HG03457 (cell line): ENCODE measurements around the gene PPP1R26.
"Not testable (repeated sequence)": the region's sequence is repeated elsewhere in the genome, so short reads cannot be mapped to it uniquely, and the experiment has no call there.

ENCODE experiments used
- ATAC-seq: cut with Tn5 transposase; IDR thresholded peaks from one replicate; pipeline ENCODE4 v1.9.1; 2021; ENCODE audit warnings: moderate number of reproducible peaks; ENCODE audit not compliant: unreplicated experiment

Gene PPP1R26

DNA sequence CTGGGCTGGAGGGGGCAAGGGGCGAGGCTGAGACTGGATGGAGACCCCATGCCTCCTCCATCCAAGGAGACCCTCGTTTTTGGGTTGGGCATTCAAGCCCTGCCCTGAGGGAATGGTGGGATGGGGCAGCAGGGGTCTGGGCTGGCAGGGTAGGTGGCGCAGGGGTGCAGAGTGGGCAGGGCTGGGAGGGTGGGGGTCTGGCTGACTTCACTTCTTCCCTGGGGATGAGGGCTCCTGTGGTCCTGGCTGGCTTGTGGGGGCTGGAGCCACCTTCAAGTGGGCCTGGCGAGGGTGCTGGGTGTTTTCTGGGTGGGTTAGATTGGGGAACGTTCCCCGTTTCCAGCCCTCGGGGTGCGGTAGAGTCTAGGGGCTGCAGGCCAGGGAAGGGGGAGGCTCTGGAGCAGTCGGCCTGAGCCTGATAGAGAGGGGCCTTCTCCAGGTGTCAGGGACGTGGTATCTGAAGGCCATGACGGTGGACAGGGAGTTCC is 42.1 kb downstream of the PPP1R26 start:
- no peak for ATAC-seq

DNA sequence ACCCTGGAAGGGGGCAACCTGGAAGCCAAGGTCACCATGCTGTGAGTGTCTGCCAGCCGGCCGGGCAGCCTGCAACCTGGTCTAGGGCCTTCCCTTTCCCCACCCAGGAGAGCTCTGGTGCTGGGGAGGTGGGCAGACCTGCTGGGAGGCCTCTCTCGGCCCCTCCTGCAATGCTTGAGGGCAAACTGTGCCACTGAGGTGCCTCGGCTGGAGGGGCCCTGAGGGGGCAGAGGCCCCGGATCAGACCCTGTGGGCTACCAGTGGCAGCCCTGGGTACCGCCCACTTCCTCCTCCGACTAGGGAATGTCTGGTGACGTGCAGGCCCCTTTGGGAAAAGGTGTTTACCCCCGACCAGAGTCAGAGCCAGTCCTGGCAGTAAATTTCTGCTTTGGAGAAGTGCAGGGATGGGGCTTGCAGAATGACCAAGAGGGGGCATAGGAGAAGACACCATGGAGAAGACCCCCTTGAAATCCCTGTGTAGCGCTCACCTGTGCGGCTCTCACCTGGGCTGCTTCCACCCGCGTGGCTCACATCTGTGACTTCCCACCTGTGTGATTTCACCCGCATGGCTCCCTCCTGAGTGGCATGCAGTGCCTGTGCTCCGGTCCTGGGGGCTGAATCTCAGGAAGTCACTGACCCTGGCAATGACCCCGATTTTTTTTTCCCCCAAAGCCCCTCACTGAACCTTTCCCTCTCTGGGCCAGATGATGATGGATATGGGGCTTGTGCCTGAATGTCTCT is 42.7 kb downstream of the PPP1R26 start:
- ATAC-seq: no peak

DNA sequence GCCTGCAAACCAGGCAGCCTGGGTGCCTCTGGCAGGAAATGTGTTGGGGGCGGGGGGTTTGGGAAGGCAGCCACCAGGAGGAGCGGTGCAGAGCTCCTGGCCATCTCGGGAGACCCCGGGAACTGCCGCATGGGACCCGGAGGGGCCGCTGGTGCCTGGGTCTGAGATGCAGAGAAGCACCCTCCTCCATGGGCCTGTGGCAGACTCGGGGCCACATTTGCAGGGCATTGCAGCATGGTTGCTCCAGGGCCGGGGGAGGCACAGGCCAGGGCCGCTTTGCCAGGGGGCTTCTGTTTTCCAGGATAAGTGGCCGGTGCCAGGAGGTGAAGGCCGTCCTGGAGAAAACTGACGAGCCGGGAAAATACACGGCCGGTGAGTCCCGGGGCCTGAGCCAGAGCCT is 43.3 kb downstream of the PPP1R26 start:
- no peak for ATAC-seq

DNA sequence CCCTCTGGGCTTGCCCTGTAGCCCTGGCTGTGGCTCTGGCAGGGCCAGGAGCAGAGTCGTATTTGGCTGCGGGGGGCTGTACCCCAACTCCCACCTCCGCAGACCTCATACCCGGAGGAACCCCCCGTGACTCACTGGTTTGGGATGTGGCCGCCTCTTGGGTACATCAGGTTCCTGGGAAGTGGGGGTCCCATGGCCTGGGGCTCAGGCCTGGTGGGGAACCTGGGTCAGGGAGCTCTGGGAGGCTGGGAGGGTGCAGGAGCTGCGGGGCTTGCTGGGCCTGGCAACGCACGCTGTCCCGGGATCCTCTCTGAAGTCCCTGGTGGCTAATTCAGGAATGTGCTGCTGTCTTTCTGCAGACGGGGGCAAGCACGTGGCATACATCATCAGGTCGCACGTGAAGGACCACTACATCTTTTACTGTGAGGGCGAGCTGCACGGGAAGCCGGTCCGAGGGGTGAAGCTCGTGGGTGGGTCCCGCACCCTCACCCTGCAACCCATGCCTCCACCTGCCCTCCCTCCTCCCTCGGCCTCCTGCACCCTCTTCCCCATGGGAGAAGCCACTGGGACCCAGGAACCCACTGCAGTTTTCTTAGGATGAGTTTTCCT is 44.0 kb downstream of the PPP1R26 start:
- no peak for ATAC-seq

DNA sequence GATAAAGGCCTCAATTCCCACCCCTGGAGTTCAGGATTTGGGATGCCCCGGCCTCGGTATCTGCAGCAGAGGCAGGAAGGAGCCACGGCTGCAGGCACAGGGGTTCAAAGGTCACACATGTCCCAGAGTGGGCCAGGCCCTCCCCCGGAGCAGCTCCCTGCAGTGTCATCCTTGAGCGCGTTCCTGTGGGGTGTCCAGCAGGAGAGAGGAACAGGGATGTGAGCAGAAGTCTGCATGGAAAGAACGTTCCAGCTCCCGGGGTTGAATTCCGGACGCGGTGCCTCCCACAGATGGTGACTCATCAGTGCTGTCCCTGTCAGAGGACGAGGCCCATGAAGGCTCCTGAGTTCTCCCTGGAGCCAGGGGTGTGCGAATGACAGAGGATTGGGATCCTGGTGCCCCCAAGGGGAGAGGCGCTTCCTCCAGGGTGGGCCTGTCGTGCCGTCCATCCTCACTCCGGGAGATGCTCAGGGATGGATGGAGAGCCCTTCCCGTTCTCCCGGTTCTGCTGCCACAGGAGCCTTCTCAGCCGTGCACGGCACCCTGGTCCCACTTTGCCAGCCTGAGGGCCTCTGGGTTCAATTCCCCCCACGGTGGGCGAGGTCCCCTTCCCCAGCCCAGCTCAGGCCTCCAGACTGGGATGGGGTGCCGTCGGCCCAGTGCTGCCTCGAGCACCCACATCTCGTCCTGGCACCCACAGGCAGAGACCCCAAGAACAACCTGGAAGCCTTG is 44.7 kb downstream of the PPP1R26 start:
- no peak for ATAC-seq

DNA sequence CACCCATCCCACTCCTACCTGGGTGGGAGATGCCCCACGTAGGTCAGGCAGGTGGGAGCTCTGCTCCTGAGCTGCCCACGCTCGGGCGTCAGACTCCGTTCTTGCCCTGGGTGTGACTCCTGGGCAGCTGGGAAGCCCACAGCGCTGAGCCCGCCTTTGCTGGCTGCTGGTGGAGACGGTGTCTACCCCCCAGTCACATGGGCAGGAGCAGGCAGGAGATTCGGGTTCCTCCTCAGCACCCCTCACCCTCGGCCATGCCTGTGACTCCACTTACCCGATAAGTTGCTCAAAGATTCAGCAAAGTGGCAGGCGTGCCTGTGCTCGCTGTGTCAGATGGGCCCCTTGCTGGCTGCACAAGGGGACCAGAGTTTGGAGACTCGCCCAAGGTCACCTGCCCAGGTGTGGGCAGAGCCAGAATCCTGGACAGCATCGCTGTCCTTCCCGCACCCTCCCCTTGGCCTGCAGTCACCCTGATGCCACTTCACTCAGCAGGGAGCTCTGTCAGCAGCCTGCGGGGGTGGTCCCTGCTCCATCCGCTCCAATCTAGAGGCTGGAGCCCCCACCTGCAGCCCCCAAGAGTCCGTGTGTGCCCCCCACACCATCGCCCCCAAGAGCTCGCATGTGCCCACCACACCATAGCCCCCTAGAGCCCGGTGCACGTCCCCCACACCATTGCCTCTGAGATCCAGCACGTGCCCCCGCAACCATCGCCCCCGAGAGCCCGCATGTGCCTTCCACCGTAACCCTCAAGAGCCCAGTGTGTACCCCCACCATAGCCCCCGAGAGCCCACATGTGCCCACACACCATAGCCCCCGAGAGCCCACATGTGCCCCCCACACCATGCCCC is 45.9 kb downstream of the PPP1R26 start:
- no peak for ATAC-seq

DNA sequence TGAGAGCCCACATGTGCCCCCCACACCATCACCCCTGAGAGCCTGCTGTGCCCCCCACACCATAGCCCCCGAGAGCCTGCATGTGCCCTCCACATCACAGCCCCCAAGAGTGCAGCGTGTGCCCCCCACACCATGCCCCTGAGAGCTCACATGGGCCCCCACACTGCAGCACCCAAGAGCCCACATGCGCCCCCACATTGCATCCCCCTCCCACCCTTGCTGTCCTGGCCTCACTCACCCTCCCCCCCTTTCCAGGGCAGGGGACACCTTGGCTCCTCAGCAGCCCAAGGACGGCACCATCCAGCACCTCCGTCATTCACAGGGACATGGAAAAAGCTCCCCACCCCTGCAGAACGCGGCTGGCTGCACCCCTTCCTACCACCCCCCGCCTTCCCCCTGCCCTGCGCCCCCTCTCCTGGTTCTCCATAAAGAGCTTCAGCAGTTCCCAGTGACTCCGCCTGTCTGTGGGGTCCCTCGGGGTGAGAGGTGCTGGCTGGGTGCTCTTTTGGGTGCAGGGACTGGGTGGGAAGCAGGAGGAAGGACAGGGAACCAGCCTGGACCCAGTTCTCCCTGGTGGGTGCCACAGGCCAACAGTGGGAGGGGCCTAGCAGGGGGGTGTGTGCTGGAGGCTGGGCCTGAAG is 46.6 kb downstream of the PPP1R26 start:
- no peak for ATAC-seq

DNA sequence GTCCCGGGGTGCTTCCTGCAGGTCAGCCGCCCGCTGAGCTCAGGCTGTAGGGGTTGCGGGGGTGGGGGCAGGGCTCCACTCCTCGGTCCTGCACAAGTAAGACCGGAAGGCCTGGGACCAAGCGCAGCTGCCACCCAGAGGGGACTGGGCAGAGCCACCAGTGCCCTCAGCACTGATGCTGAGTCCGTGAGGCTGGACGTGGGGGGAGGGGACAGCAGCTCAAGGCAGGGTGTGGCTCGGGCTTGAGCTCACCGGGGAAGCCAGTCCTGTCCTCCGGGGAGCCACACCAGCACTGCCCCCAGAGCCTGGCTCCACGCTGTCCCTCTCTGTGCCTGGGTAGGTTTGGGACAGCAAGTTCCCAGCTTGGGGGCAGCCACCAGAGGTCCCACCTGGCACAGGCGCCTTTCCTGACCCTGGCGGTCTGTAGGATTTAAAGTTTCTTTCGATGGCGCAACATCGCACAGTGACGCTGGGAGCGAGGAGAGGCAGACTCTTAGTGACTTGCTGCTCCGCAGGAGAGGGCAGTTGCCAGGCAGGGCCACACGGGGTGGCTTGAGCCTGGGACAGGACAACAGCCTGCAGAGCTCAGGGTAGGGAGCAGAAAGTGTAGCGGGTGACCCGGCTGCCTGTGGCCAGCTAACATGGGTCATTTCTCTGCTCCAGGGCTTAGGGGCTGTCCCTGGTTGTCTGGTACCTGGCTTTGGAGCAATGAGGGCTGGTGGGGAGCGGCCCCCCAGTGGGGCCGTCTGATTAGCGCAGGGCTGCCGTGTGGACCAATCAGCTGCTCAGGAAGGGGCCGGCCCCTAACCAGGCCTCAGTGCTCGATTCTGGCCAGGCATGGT is 47.4 kb downstream of the PPP1R26 start:
- no peak for ATAC-seq

DNA sequence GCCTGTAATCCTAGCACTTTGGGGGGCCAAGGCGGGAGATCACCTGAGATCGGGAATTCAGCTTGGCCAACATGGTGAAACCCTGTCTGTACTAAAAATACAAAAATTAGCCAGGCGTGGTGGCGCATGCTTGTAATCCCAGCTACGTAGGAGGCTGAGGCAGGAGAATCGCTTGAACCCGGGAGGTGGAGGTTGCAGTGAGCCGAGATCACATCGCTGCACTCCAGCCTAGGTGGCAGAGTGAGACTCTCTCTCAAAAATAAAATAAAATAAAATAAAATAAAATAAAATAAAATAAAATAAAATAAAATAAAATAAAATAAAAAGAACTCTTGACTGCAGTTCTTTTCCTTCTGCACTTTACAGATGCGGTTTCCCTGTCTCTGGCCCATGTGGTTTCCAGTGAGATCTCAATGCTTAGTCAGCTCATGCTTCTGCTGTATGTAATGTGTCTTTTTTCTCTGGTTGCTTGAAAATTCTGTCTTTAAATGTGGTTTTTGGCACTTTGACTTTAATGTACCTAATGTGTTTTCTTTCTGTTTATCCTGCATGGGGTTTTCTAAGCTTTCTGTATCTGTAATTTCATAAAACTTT is 49.4 kb downstream of the PPP1R26 start:
- not testable (repeated sequence) for ATAC-seq

DNA sequence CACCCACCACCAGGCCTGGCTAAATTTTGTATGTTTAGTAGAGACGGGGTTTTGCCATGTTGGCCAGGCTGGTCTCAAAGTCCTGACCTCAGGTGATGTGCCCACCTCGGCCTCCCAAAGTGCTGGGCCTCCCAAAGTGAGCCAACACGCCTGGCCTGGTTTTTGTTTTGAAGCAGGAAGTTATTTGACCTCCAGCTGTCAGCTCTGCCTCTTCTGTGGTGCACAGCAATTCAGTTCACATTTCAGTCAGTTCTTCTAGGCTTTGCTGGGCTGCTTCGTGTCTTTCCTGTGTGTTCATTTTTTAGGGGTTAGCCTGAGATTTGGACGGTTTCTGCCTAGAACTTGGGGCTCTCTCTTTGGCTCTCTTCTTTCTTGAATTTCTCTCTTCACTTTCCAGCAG is 50.6 kb downstream of the PPP1R26 start:
- ATAC-seq: no peak

DNA sequence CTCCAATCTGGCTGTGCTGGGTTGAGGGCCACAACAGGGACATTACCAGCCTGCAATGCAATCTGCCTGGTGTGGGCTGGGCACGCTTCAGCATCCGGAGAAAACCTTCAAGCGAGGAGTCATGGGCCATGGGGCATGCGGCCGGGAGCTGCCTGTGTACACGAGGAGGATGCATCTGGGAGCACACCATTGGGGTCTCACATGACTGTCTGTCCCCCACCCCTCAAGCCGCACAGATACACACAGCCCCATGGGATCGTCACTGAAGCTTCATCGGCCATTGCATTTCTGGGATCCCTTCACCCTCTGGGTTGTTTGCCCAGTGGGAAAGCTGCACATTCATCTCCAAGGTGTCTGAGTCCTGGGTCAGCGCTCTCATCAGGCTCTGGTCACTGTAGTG is 51.5 kb downstream of the PPP1R26 start:
- no peak for ATAC-seq

DNA sequence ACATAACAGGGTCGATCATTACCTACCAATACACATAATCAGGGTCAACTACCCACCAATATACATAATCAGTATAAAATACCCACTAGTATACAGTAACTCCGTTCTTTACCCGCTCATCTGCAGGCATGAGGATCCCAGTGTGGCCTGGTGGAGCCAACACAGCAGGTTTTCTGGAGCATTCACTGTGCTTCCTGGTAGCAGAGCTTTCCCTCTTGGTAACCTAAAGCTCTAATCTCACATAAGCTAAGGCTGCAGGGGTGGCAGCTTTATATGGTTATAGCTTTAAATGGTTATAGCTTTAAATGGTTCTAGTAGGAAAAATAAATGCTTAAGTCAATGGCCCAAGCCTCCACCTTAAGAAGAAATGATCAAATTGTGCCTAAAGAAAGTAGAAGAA is 53.5 kb downstream of the PPP1R26 start:
- no peak for ATAC-seq

DNA sequence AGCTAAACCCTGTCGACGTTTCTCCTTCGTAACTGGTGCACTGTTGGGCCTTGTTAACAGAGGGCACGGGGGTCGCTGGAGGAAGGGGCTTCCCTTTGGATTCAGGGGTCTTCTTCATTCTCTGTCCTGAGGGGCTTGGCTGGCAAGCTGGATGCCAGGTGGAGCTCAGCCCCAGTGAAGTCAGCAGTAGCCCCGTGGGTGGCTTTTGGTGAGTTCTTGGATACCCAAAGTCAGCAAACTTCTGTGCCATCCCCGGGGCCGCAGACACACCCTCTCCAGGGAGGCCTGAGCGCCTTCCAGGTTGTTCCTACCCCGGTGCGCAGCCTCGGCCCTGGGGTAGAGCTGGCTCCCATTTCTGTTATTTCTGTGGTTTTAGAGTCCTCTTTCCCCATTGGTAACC is 54.1 kb downstream of the PPP1R26 start:
- no peak for ATAC-seq

DNA sequence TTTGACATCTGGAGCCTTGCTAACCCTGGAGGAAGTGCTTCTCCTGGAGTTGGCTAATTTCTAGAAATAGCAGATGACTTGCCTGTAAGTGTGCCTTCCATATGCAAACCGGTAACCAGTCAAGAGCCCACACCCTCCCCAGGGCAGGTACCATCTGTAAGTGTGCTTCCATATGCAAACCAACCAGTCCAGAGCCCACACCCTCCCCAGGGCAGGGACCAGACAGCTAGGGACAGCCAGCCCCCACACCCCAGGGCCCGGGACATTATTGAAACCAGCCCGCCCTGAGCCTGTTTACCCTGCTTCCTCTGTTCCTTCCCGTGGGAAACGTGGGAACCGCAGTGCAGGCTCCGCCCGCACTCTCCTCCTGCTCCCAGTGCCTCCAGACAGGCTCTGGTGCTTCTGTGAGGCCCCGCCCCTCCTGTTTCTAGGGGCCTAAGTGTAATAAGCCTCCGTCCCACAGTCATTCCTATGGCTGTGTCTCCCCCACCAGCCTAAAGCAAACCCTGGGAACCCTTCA is 54.7 kb downstream of the PPP1R26 start:
- not testable (repeated sequence) for ATAC-seq

DNA sequence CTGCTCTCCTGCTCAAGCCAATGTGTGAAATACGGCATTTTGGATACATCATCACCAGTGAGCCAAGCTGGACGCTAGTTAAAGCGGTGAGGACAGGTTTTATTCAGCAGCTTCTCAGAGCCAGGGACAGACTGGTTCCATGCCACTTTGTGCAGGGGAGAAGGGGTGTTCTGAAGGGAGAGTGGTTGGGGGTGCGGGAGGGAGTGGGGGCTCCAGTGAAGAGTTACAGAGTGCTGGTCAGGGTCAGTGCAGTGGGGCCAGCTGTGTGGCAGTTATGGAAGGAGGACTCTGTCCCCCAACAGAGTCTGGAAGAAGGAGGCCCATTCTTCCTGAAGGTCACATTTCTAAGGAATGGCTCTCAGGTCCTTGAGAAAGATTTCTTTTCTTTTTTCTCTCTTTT is 55.2 kb downstream of the PPP1R26 start:
- not testable (repeated sequence) for ATAC-seq

DNA sequence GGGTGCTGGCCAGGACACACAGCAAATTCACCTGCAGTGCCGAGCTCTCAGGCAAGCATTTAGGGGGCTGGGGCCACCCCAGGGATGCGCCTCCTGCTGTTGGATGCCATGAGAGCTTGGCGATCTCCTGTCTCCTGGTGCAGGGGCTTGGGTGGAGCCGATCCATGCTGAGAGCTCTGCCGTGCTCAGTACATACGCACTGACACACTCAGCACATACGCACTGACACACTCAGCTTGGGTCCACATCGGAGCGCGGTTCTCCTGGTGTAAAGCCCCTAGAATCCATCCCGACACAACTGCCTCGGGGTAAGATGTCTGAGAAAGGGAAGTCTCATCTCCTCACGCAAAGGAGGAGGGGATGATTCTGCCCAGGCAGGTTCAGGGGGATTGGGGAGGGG is 56.0 kb downstream of the PPP1R26 start:
- ATAC-seq: not testable (repeated sequence)

DNA sequence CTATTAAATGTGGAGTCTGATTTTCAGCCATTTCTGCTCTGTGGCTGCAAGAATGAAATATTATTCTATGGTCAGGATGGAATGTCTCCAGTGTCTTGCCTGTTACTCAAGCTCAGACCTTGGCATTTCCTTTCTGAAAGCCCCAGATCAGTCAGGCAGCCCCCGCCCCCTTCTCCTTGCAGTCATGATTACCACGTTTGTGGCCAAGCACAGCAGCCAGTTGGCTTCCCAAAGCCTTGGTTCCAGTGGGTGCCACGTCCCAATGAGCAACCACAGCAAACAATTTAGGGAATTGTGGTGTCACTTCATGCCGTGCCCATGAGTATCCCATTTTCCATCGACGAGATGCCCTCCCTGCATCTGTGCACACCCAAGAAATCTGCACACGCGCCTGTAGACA is 56.6 kb downstream of the PPP1R26 start:
- no peak for ATAC-seq
